HG03039 (cell line): ENCODE measurements around the gene EGLN1.
A peak's percentile ranks its signal among the peaks of the same experiment; 100 is the strongest.

Experiments
- ATAC-seq: cut with Tn5 transposase; IDR thresholded peaks from one replicate; pipeline ENCODE4 v1.9.1; 2021; ENCODE audit warnings: mild to moderate bottlenecking, moderate library complexity; ENCODE audit not compliant: unreplicated experiment

The EGLN1 gene

GRCh38 chr1:231334952-231335351, 87.1 kb downstream of the EGLN1 start:
- ATAC-seq, result no peak

GRCh38 chr1:231334079-231334666, 87.9 kb downstream of the EGLN1 start:
- ATAC-seq, result no peak

GRCh38 chr1:231332761-231333160, 89.3 kb downstream of the EGLN1 start:
- ATAC-seq, result no peak

GRCh38 chr1:231329483-231329882, 92.6 kb downstream of the EGLN1 start:
- ATAC-seq, result no peak

GRCh38 chr1:231327617-231328016, 94.5 kb downstream of the EGLN1 start:
- ATAC-seq, result no peak

- no peak for ATAC-seq
These were observed 95.8 kb downstream of the EGLN1 start for GRCh38 chr1:231326248-231326647.

- no peak for ATAC-seq
These were observed 97.4 kb downstream of the EGLN1 start for GRCh38 chr1:231324660-231325059.

GRCh38 chr1:231322880-231323530, 99.1 kb downstream of the EGLN1 start:
- no peak for ATAC-seq

- ATAC-seq, result no peak
These were observed 103.0 kb downstream of the EGLN1 start for GRCh38 chr1:231319080-231319479.

GRCh38 chr1:231318568-231318967, 103.5 kb downstream of the EGLN1 start:
- no peak for ATAC-seq

GRCh38 chr1:231318015-231318355, 104.1 kb downstream of the EGLN1 start:
- ATAC-seq, result no peak

GRCh38 chr1:231317306-231318014, 104.6 kb downstream of the EGLN1 start:
- ATAC-seq, result no peak

GRCh38 chr1:231315887-231316286, 106.2 kb downstream of the EGLN1 start:
- peak; percentile 89 for ATAC-seq
